HepG2 (cell line): ENCODE data around the gene ZBTB20. TPM values are rescaled to one million over a fixed set of nuclear protein-coding genes. Genes with fewer than 3 reads are reported as not detected.

ENCODE experiments used
- PCBP2 ChIP-seq: fragments of 200-400 bp; formaldehyde crosslinking; optimal IDR thresholded peaks from 2 replicates; pipeline ENCODE3; 2018; ENCODE audit warnings: low read length, low read depth; ENCODE audit not compliant: poor library complexity, severe bottlenecking
- ZC3H13 ChIP-seq: sonication (generic); formaldehyde crosslinking; IDR thresholded peaks from 2 replicates; pipeline ENCODE4 v1.8.1; 2023; ENCODE audit warnings: mild to moderate bottlenecking, missing genetic modification reagents, moderate library complexity
- ZNF572 ChIP-seq: sonication (generic); formaldehyde crosslinking; IDR thresholded peaks from 2 replicates; pipeline ENCODE4 v1.5.1; 2020; ENCODE audit warnings: mild to moderate bottlenecking, missing genetic modification reagents
- polyA plus RNA-seq, 8 experiments: library from polyadenylated mRNA; depleted of rRNA in 3 of 8; stranded (reverse) in 7 of 8; unstranded in 1 of 8; fragments of >200 nt; fragmentation: Illumina TruSeq in 4 of 8; extraction: Trizol in 4 of 8; gene quantifications; 2 replicates each; pipeline versions ENCODE4 v1.2.1 to v1.2.3, GENCODE V29; 2011 to 2016; ENCODE audit warnings: low read depth in 4 of 8, missing spikeins in 1 of 8, mixed read lengths in 1 of 8; ENCODE audit not compliant: insufficient read depth in 1 of 8
- total RNA-seq, 5 experiments: library from RNA; depleted of rRNA; stranded (reverse); fragments of >200 nt; fragmentation: Illumina TruSeq; extraction: Trizol; gene quantifications; 2 replicates each; pipeline ENCODE4 v1.2.3, GENCODE V29; 2016; ENCODE audit warnings: low read depth in 1 of 5
- TF ChIP-seq, protein P1 (sequence below): sonication (generic); formaldehyde crosslinking; IDR thresholded peaks from 2 replicates; pipeline ENCODE4 v1.4.0; 2020; ENCODE audit warnings: missing genetic modification reagents
- TF ChIP-seq, protein P2 (sequence below): sonication (generic); formaldehyde crosslinking; IDR thresholded peaks from 2 replicates; pipeline ENCODE4 v1.5.0; 2020; ENCODE audit warnings: missing genetic modification reagents
- TF ChIP-seq, protein P3 (sequence below): sonication (generic); formaldehyde crosslinking; IDR thresholded peaks from 2 replicates; pipeline ENCODE4 v1.4.0; 2020; ENCODE audit warnings: mild to moderate bottlenecking, missing genetic modification reagents, borderline replicate concordance
- TF ChIP-seq, protein P4 (sequence below): sonication (generic); formaldehyde crosslinking; IDR thresholded peaks from 2 replicates; pipeline ENCODE4 v1.5.0; 2020; ENCODE audit warnings: mild to moderate bottlenecking, missing genetic modification reagents

ZBTB20 gene
- total and polyA plus RNA-seq, 2 of the 13 experiments (the other 11 are each of a cell fraction or from before 2014, with no cell fraction given) = 1.9 to 8.8 TPM

DNA sequence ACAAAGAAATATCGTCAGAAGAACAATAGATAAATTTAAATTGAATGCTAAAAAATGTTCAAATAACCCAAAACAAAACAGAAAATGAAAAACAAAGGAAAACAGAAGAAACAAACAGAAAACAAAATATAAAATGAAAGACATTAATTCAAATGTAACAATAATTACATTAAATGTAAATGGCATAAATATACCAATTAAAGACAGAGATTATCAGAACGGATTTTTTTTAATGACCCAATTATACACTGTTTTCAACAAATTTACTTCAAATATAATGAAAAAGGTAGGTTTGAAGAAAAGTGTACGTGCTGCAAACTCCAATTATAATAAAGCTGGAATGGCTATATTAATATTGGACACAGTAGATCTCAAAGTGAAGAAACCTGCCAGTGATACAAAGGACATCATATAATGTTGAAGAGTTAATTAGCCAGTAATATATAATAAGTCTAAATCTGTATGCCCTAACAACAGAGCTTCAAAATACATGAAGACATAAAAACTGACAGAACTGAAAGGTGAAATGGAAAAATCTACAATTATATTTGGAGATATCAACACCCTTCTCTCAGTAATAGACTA lies 193.8 kb downstream of the ZBTB20 start (continued):
- TF ChIP-seq, protein P1, sequence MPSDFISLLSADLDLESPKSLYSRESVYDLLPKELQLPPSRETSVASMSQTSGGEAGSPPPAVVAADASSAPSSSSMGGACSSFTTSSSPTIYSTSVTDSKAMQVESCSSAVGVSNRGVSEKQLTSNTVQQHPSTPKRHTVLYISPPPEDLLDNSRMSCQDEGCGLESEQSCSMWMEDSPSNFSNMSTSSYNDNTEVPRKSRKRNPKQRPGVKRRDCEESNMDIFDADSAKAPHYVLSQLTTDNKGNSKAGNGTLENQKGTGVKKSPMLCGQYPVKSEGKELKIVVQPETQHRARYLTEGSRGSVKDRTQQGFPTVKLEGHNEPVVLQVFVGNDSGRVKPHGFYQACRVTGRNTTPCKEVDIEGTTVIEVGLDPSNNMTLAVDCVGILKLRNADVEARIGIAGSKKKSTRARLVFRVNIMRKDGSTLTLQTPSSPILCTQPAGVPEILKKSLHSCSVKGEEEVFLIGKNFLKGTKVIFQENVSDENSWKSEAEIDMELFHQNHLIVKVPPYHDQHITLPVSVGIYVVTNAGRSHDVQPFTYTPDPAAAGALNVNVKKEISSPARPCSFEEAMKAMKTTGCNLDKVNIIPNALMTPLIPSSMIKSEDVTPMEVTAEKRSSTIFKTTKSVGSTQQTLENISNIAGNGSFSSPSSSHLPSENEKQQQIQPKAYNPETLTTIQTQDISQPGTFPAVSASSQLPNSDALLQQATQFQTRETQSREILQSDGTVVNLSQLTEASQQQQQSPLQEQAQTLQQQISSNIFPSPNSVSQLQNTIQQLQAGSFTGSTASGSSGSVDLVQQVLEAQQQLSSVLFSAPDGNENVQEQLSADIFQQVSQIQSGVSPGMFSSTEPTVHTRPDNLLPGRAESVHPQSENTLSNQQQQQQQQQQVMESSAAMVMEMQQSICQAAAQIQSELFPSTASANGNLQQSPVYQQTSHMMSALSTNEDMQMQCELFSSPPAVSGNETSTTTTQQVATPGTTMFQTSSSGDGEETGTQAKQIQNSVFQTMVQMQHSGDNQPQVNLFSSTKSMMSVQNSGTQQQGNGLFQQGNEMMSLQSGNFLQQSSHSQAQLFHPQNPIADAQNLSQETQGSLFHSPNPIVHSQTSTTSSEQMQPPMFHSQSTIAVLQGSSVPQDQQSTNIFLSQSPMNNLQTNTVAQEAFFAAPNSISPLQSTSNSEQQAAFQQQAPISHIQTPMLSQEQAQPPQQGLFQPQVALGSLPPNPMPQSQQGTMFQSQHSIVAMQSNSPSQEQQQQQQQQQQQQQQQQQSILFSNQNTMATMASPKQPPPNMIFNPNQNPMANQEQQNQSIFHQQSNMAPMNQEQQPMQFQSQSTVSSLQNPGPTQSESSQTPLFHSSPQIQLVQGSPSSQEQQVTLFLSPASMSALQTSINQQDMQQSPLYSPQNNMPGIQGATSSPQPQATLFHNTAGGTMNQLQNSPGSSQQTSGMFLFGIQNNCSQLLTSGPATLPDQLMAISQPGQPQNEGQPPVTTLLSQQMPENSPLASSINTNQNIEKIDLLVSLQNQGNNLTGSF = no peak
- TF ChIP-seq ZC3H13 (CRISPR knock-in tag) (no peak), PCBP2 (no peak), ZNF572 (CRISPR knock-in tag) (no peak)
- TF ChIP-seq, protein P2, sequence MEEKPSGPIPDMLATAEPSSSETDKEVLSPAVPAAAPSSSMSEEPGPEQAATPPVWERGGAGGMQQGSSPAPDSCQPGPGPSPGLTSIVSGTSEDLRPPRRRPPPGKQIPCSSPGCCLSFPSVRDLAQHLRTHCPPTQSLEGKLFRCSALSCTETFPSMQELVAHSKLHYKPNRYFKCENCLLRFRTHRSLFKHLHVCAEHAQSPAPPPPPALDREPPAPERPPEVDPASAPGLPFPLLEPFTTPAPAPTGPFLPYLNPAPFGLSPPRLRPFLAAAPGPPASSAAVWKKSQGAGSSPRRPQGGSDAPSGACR (CRISPR knock-in tag) = no peak
- TF ChIP-seq, protein P3, sequence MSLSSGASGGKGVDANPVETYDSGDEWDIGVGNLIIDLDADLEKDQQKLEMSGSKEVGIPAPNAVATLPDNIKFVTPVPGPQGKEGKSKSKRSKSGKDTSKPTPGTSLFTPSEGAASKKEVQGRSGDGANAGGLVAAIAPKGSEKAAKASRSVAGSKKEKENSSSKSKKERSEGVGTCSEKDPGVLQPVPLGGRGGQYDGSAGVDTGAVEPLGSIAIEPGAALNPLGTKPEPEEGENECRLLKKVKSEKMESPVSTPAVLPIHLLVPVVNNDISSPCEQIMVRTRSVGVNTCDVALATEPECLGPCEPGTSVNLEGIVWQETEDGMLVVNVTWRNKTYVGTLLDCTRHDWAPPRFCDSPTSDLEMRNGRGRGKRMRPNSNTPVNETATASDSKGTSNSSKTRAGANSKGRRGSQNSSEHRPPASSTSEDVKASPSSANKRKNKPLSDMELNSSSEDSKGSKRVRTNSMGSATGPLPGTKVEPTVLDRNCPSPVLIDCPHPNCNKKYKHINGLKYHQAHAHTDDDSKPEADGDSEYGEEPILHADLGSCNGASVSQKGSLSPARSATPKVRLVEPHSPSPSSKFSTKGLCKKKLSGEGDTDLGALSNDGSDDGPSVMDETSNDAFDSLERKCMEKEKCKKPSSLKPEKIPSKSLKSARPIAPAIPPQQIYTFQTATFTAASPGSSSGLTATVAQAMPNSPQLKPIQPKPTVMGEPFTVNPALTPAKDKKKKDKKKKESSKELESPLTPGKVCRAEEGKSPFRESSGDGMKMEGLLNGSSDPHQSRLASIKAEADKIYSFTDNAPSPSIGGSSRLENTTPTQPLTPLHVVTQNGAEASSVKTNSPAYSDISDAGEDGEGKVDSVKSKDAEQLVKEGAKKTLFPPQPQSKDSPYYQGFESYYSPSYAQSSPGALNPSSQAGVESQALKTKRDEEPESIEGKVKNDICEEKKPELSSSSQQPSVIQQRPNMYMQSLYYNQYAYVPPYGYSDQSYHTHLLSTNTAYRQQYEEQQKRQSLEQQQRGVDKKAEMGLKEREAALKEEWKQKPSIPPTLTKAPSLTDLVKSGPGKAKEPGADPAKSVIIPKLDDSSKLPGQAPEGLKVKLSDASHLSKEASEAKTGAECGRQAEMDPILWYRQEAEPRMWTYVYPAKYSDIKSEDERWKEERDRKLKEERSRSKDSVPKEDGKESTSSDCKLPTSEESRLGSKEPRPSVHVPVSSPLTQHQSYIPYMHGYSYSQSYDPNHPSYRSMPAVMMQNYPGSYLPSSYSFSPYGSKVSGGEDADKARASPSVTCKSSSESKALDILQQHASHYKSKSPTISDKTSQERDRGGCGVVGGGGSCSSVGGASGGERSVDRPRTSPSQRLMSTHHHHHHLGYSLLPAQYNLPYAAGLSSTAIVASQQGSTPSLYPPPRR (CRISPR knock-in tag) = no peak
- TF ChIP-seq, protein P4, sequence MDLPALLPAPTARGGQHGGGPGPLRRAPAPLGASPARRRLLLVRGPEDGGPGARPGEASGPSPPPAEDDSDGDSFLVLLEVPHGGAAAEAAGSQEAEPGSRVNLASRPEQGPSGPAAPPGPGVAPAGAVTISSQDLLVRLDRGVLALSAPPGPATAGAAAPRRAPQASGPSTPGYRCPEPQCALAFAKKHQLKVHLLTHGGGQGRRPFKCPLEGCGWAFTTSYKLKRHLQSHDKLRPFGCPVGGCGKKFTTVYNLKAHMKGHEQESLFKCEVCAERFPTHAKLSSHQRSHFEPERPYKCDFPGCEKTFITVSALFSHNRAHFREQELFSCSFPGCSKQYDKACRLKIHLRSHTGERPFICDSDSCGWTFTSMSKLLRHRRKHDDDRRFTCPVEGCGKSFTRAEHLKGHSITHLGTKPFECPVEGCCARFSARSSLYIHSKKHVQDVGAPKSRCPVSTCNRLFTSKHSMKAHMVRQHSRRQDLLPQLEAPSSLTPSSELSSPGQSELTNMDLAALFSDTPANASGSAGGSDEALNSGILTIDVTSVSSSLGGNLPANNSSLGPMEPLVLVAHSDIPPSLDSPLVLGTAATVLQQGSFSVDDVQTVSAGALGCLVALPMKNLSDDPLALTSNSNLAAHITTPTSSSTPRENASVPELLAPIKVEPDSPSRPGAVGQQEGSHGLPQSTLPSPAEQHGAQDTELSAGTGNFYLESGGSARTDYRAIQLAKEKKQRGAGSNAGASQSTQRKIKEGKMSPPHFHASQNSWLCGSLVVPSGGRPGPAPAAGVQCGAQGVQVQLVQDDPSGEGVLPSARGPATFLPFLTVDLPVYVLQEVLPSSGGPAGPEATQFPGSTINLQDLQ (CRISPR knock-in tag) = no peak
